ENCODE measurements around the gene KIF9. TPM values are rescaled to one million over a fixed set of nuclear protein-coding genes. Genes with fewer than 3 reads are reported as not detected.
"Not testable (repeated sequence)": the region's sequence is repeated elsewhere in the genome, so short reads cannot be mapped to it uniquely, and the experiment has no call there.

The KIF9 gene
- total RNA-seq, 4 donors from 2014 or later = 1.1 to 9.2 (median 7.5) TPM

DNA sequence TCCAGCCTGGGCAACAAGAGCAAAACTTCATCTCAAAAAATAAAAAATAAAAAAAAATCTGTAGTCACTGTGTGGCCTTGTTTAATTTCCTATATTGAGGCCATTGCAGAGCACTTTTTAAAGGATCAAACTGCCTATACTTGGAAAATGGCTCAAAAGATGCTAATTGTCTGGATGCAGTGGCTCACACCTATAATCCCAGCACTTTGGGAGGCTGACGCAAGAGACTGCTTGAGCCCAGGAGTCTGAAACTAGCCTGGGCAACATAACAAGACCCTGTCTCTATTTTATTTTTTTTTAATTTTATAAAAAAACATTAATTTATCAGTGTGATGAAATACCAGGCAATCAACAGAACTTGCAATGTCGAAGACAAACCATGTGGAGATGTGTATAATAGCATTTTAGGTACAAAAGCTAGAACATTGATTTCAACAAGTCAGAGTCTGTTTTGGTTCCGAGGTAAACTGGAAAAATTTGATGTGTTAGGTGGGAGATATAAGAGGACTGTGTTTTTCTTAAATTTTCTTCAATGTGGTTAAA, 71.7 kb downstream of the KIF9 start:
- no peak for TF ChIP-seq POLR2A (IDR thresholded peaks at IDR 0.05)
- no peak for TF ChIP-seq CTCF (IDR thresholded peaks at IDR 0.05)
- 88 to 90% methylated on average over 3 of the region's 3 CpGs for WGBS, 2 donors
- no peak for DNase-seq
- Histone ChIP-seq H3K4me3 (no peak overlapping the region), H3K4me1 (no peaks in the 10 kb centered on the region), H3K27me3 (no peaks in the 10 kb centered on the region), H3K27ac (no peak overlapping the region), H3K9me3 (no peaks in the 10 kb centered on the region), H3K36me3 (no peaks in the 10 kb centered on the region)
- intact Hi-C loops (cut with DNase I) = no loop called here

DNA sequence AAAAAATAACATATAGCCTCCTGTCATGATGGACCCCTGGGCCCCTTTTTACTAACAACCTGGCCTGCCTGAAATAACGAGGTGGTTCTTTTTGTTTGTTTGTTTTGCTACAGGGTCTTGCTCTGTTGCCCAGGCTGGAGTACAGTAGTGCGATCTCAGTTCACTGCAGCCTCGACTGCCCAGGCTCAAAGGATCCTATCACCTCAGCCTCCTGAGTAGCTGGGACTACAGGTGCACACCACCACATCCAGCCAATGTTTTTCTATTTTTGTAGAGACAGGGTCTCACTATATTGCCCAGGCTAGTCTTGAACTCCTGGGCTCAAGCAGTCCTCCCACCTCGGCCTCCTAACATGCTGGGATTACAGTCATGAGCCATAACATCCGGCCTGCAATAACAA, 76.6 kb downstream of the KIF9 start:
- H3K9me3 ChIP-seq; intact Hi-C loops (cut with DNase I); H3K4me3 ChIP-seq; H3K36me3 ChIP-seq; H3K4me1 ChIP-seq; H3K27ac ChIP-seq; H3K27me3 ChIP-seq; DNase-seq: not testable (repeated sequence)
- WGBS, 2 donors = 87 to 90% methylated on average over 3 to 4 of the region's 5 CpGs

- TF ChIP-seq POLR2A (IDR thresholded peaks at IDR 0.05) = no peak
- no peak for TF ChIP-seq CTCF (IDR thresholded peaks at IDR 0.05)
- no peaks in the 10 kb centered on the region for H3K9me3 ChIP-seq
Measured at GRCh38 chr3:47204875-47205274, 77.7 kb downstream of the KIF9 start.

GRCh38 chr3:47202542-47202941, 80.1 kb downstream of the KIF9 start:
- TF ChIP-seq POLR2A (IDR thresholded peaks at IDR 0.05) (no peak), CTCF (IDR thresholded peaks at IDR 0.05) (no peak)
- intact Hi-C loops (cut with DNase I) = no loop called here
- WGBS, 2 donors = 91 to 93% methylated on average over 3 of the region's 3 CpGs

More at GRCh38 chr3:47204875-47205274, 77.7 kb downstream of the KIF9 start:
- H3K27me3 ChIP-seq = no peaks in the 10 kb centered on the region
- no peaks in the 10 kb centered on the region for H3K36me3 ChIP-seq
- intact Hi-C loops (cut with DNase I) = no loop called here
- H3K4me3 ChIP-seq = no peak overlapping the region
- H3K27ac ChIP-seq = no peak overlapping the region
- no peak for DNase-seq
- no peaks in the 10 kb centered on the region for H3K4me1 ChIP-seq

DNA sequence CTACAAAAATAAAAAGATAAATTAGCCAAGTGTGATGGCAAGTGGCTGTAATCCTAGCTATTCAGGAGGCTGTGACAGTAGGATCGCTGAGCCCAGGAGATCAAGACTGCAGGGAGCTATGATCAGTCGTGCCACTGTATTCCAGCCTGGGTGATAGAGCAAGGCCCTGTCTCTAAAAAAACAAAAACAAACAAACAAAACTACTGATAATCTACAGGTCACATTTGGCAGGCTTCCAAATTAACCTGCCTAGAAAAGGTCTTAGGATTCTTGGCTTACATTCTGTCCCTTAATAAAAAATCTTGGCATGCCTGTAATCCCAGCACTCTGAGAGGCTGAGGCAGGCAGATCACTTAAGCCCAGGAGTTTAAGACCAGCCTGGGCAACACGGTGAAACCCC, 85.3 kb downstream of the KIF9 start:
- Histone ChIP-seq H3K9me3 (no peaks in the 10 kb centered on the region), H3K27ac (no peak overlapping the region), H3K4me1 (no peaks in the 10 kb centered on the region), H3K4me3 (no peak overlapping the region), H3K36me3 (no peaks in the 10 kb centered on the region), H3K27me3 (no peaks in the 10 kb centered on the region)
- WGBS, 2 donors = 59 to 79% methylated on average over 3 of the region's 3 CpGs
- no peak for DNase-seq
- intact Hi-C loops (cut with DNase I) = no loop called here
- TF ChIP-seq POLR2A (IDR thresholded peaks at IDR 0.05) = no peak
- TF ChIP-seq CTCF (IDR thresholded peaks at IDR 0.05) = no peak

More at GRCh38 chr3:47202542-47202941, 80.1 kb downstream of the KIF9 start:
- DNase-seq = no peak
- Histone ChIP-seq H3K27ac (no peak overlapping the region), H3K4me3 (no peak overlapping the region), H3K4me1 (no peaks in the 10 kb centered on the region), H3K9me3 (no peaks in the 10 kb centered on the region), H3K36me3 (no peaks in the 10 kb centered on the region), H3K27me3 (no peaks in the 10 kb centered on the region)

GRCh38 chr3:47194994-47195393, 87.6 kb downstream of the KIF9 start:
- intact Hi-C loops (cut with DNase I) = no loop called here
- Histone ChIP-seq H3K4me3 (no peak overlapping the region), H3K27me3 (no peaks in the 10 kb centered on the region), H3K9me3 (no peaks in the 10 kb centered on the region), H3K36me3 (no peaks in the 10 kb centered on the region), H3K4me1 (no peaks in the 10 kb centered on the region), H3K27ac (no peak overlapping the region)
- WGBS, 2 donors = 84 to 93% methylated on average over 2 of the region's 2 CpGs
- TF ChIP-seq POLR2A (IDR thresholded peaks at IDR 0.05) (no peak), CTCF (IDR thresholded peaks at IDR 0.05) (no peak)
- no peak for DNase-seq

All from esophagus squamous epithelium (tissue), 5 donors.